HEK293 (cell line): ENCODE data around the gene LIPK.

ENCODE experiments used
- CTCF ChIA-PET: fragments of 350-600 bp; formaldehyde crosslinking; extraction: SDS; loops from one replicate; lab custom pipeline; 2021; ENCODE audit warnings: antibody characterized with exemption; lab: Yijun Ruan, JAX
- POLR2A ChIA-PET: fragments of 300-600 bp; formaldehyde crosslinking; extraction: SDS; loops from one replicate; lab custom pipeline; 2020; ENCODE audit warnings: antibody characterized with exemption, inconsistent platforms; lab: Yijun Ruan, JAX
- H3K27ac ChIP-seq: fragments of 200-500 bp; sonication (Bioruptor generic); 2 replicates; pipeline ENCODE4 v1.5.1; 2014; ENCODE audit warnings: low read depth, low read length, control low read depth, inconsistent platforms; ENCODE audit errors: extremely low read depth
- H3K36me3 ChIP-seq, 2 experiments: fragments of 200-500 bp in 1 of 2; sonication (Bioruptor generic) in 1 of 2; 1 replicate in 1 of 2; 2 replicates in 1 of 2; pipeline ENCODE4 v1.5.1; 2014 to 2017; ENCODE audit warnings: inconsistent platforms in 2 of 2, low read length in 2 of 2; ENCODE audit not compliant: control insufficient read depth in 2 of 2, insufficient read depth in 1 of 2
- H3K4me1 ChIP-seq: fragments of 200-500 bp; sonication (Bioruptor generic); 2 replicates; pipeline ENCODE4 v1.5.1; 2014; ENCODE audit warnings: mild to moderate bottlenecking, low read length, inconsistent platforms; ENCODE audit not compliant: control insufficient read depth, insufficient read depth
- H3K4me3 ChIP-seq: 2 replicates; pipeline ENCODE4 v1.5.1; 2011; ENCODE audit warnings: low read depth, mild to moderate bottlenecking, control low read depth, low read length, moderate library complexity
- H3K9me3 ChIP-seq: fragments of 200-500 bp; sonication (Bioruptor generic); 2 replicates; pipeline ENCODE4 v1.5.1; 2014; ENCODE audit warnings: low read depth, low read length, inconsistent platforms; ENCODE audit not compliant: control insufficient read depth, insufficient read depth
- GFI1B ChIP-seq: fragments of 450-650 bp; formaldehyde crosslinking; IDR thresholded peaks from 2 replicates; pipeline ENCODE4 v1.5.1; 2016; ENCODE audit warnings: missing biosample characterization, missing genetic modification characterization
- GLI2 ChIP-seq: fragments of 450-650 bp; formaldehyde crosslinking; IDR thresholded peaks from 2 replicates; pipeline ENCODE4; 2017; ENCODE audit warnings: missing biosample characterization, missing genetic modification characterization, low read depth, borderline replicate concordance
- GLI4 ChIP-seq: fragments of 450-650 bp; formaldehyde crosslinking; IDR thresholded peaks from 2 replicates; pipeline ENCODE4 v1.5.1; 2016; ENCODE audit warnings: missing biosample characterization, missing genetic modification characterization
- HOXA7 ChIP-seq: sonication (generic); formaldehyde crosslinking; IDR thresholded peaks from 2 replicates; pipeline ENCODE4 v1.8.1; 2022; ENCODE audit warnings: missing genetic modification reagents, borderline replicate concordance
- IKZF3 ChIP-seq: fragments of 450-650 bp; IDR thresholded peaks from 2 replicates; pipeline ENCODE4 v1.5.0; 2018; ENCODE audit warnings: missing biosample characterization, mild to moderate bottlenecking, missing genetic modification characterization, moderate library complexity
- KLF10 ChIP-seq: fragments of 450-650 bp; IDR thresholded peaks from 2 replicates; pipeline ENCODE4 v1.5.1; 2018; ENCODE audit warnings: missing biosample characterization, mild to moderate bottlenecking, missing genetic modification characterization
- OSR2 ChIP-seq: fragments of 450-650 bp; formaldehyde crosslinking; IDR thresholded peaks from 2 replicates; pipeline ENCODE4 v1.5.1; 2016; ENCODE audit warnings: missing biosample characterization, missing genetic modification characterization
- ZBTB17 ChIP-seq: fragments of 450-650 bp; formaldehyde crosslinking; IDR thresholded peaks from 2 replicates; pipeline ENCODE4 v1.5.1; 2016; ENCODE audit warnings: missing biosample characterization, missing genetic modification characterization
- ZNF140 ChIP-seq: fragments of 450-650 bp; formaldehyde crosslinking; IDR thresholded peaks from 2 replicates; pipeline ENCODE4 v1.5.1; 2016; ENCODE audit warnings: missing biosample characterization, missing genetic modification characterization
- ZNF184 ChIP-seq: fragments of 450-650 bp; IDR thresholded peaks from 2 replicates; pipeline ENCODE4 v1.5.1; 2018; ENCODE audit warnings: missing biosample characterization, mild to moderate bottlenecking, missing genetic modification characterization
- ZNF23 ChIP-seq: fragments of 450-650 bp; formaldehyde crosslinking; IDR thresholded peaks from 2 replicates; pipeline ENCODE4 v1.5.1; 2016; ENCODE audit warnings: missing biosample characterization, missing genetic modification characterization, borderline replicate concordance
- ZNF341 ChIP-seq: fragments of 450-650 bp; formaldehyde crosslinking; IDR thresholded peaks from 2 replicates; pipeline ENCODE4; 2016; ENCODE audit warnings: low read depth, missing biosample characterization, missing genetic modification characterization
- ZNF394 ChIP-seq: fragments of 450-650 bp; formaldehyde crosslinking; IDR thresholded peaks from 2 replicates; pipeline ENCODE4 v1.5.1; 2016; ENCODE audit warnings: missing biosample characterization, missing genetic modification characterization, mild to moderate bottlenecking, moderate library complexity, borderline replicate concordance
- ZNF473 ChIP-seq: fragments of 450-650 bp; formaldehyde crosslinking; IDR thresholded peaks from 2 replicates; pipeline ENCODE4 v1.5.1; 2017; ENCODE audit warnings: missing biosample characterization, missing genetic modification characterization
- ZNF48 ChIP-seq: fragments of 450-650 bp; formaldehyde crosslinking; IDR thresholded peaks from 2 replicates; pipeline ENCODE4 v1.5.1; 2016; ENCODE audit warnings: missing biosample characterization, missing genetic modification characterization
- ZNF529 ChIP-seq: fragments of 450-650 bp; formaldehyde crosslinking; IDR thresholded peaks from 2 replicates; pipeline ENCODE4 v1.5.1; 2017; ENCODE audit warnings: missing genetic modification characterization, missing biosample characterization; ENCODE audit not compliant: insufficient replicate concordance
- ZNF530 ChIP-seq: fragments of 450-650 bp; formaldehyde crosslinking; IDR thresholded peaks from 2 replicates; pipeline ENCODE4 v1.5.1; 2016; ENCODE audit warnings: low read depth, missing biosample characterization, missing genetic modification characterization
- ZNF555 ChIP-seq: fragments of 450-650 bp; formaldehyde crosslinking; conservative IDR thresholded peaks from 2 replicates; pipeline ENCODE4 v1.5.1; 2017; ENCODE audit warnings: missing biosample characterization, mild to moderate bottlenecking, missing genetic modification characterization, inconsistent platforms
- ZNF629 ChIP-seq: fragments of 450-650 bp; formaldehyde crosslinking; IDR thresholded peaks from 2 replicates; pipeline ENCODE4 v1.5.1; 2017; ENCODE audit warnings: missing biosample characterization, missing genetic modification characterization
- ZNF658 ChIP-seq: fragments of 450-650 bp; formaldehyde crosslinking; IDR thresholded peaks from 2 replicates; pipeline ENCODE4; 2016; ENCODE audit warnings: missing biosample characterization, missing genetic modification characterization
- ZNF670 ChIP-seq: fragments of 450-650 bp; formaldehyde crosslinking; IDR thresholded peaks from 2 replicates; pipeline ENCODE4 v1.5.1; 2016; ENCODE audit warnings: missing biosample characterization, missing genetic modification characterization, low read depth
- ZNF785 ChIP-seq: fragments of 450-650 bp; formaldehyde crosslinking; IDR thresholded peaks from 2 replicates; pipeline ENCODE4 v1.5.1; 2016; ENCODE audit warnings: missing biosample characterization, missing genetic modification characterization
- ZNF837 ChIP-seq: fragments of 450-650 bp; formaldehyde crosslinking; IDR thresholded peaks from 2 replicates; pipeline ENCODE4 v1.5.1; 2016; ENCODE audit warnings: missing biosample characterization, missing genetic modification characterization
- ZSCAN23 ChIP-seq: fragments of 450-650 bp; formaldehyde crosslinking; IDR thresholded peaks from 2 replicates; pipeline ENCODE4 v1.5.1; 2016; ENCODE audit warnings: missing biosample characterization, missing genetic modification characterization
- TF ChIP-seq, protein P1 (sequence below): fragments of 450-650 bp; formaldehyde crosslinking; IDR thresholded peaks from 2 replicates; pipeline ENCODE4 v1.5.1; 2016; ENCODE audit warnings: missing biosample characterization, missing genetic modification characterization
- TF ChIP-seq, protein P2 (sequence below): fragments of 450-650 bp; formaldehyde crosslinking; IDR thresholded peaks from 2 replicates; pipeline ENCODE4 v1.5.1; 2016; ENCODE audit warnings: missing biosample characterization, missing genetic modification characterization
- TF ChIP-seq, protein P3 (sequence below): IDR thresholded peaks from 2 replicates; pipeline ENCODE4 v1.6.1; 2011; ENCODE audit warnings: mild to moderate bottlenecking, low read depth, low read length, borderline replicate concordance
- TF ChIP-seq, protein P4 (sequence below): fragments of 450-650 bp; formaldehyde crosslinking; IDR thresholded peaks from 2 replicates; pipeline ENCODE4 v1.5.1; 2016; ENCODE audit warnings: missing biosample characterization, missing genetic modification characterization
- TF ChIP-seq, protein P5 (sequence below): fragments of 450-650 bp; formaldehyde crosslinking; IDR thresholded peaks from 2 replicates; pipeline ENCODE4 v1.5.1; 2016; ENCODE audit warnings: missing biosample characterization, missing genetic modification characterization
- TF ChIP-seq, protein P6 (sequence below): fragments of 450-650 bp; formaldehyde crosslinking; IDR thresholded peaks from 2 replicates; pipeline ENCODE4 v1.5.1; 2016; ENCODE audit warnings: missing biosample characterization, missing genetic modification characterization, low read depth

The LIPK gene

DNA sequence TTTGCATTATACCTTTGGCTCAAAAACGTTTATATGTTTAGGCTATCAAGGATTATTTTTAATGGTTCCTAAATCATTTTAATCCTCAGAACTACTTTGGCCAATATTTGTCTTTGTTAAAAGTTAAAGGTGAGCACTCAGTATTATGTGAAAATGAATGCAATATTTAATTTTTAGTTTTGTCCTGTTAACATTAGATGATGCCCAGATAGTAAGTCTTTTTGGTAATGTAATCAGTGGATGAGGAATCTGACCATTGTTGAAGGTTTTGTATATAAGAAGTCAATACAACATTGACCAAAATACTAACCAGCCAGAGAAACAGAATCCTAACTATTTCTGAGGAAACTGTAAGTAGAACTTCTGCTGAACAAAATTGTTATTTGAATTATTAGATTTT, 41.9 kb upstream of the LIPK start, which contains the start of gene LIPF:
Gene LIPF (plus strand): TSS at position 301 of the 400 bp plus-strand sequence. CDS start 2,856 bp downstream, outside the sequence.
- H3K27ac ChIP-seq = no peak within 1 kb of the TSS
- CTCF ChIA-PET = no interaction called here
- no peaks in the 10 kb centered on the region for H3K36me3 ChIP-seq
- no peak for TF ChIP-seq HOXA7 (CRISPR knock-in tag)
- no peak for TF ChIP-seq ZNF394
- TF ChIP-seq ZNF837 (tag by site-specific recombination) = no peak
- no peak for TF ChIP-seq ZNF555 (tag by site-specific recombination)
- TF ChIP-seq, protein P1, sequence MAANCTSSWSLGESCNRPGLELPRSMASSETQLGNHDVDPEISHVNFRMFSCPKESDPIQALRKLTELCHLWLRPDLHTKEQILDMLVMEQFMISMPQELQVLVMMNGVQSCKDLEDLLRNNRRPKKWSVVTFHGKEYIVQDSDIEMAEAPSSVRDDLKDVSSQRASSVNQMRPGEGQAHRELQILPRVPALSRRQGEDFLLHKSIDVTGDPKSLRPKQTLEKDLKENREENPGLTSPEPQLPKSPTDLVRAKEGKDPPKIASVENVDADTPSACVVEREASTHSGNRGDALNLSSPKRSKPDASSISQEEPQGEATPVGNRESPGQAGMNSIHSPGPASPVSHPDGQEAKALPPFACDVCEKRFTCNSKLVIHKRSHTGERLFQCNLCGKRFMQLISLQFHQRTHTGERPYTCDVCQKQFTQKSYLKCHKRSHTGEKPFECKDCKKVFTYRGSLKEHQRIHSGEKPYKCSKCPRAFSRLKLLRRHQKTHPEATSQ (tag by site-specific recombination) = no peak
- no peak for TF ChIP-seq ZNF658
- TF ChIP-seq ZNF529 (tag by site-specific recombination) = no peak
- TF ChIP-seq, protein P2, sequence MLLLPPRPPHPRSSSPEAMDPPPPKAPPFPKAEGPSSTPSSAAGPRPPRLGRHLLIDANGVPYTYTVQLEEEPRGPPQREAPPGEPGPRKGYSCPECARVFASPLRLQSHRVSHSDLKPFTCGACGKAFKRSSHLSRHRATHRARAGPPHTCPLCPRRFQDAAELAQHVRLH = no peak
- no peak for TF ChIP-seq GFI1B (tag by site-specific recombination)
- TF ChIP-seq, protein P3, sequence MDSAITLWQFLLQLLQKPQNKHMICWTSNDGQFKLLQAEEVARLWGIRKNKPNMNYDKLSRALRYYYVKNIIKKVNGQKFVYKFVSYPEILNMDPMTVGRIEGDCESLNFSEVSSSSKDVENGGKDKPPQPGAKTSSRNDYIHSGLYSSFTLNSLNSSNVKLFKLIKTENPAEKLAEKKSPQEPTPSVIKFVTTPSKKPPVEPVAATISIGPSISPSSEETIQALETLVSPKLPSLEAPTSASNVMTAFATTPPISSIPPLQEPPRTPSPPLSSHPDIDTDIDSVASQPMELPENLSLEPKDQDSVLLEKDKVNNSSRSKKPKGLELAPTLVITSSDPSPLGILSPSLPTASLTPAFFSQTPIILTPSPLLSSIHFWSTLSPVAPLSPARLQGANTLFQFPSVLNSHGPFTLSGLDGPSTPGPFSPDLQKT = no peak
- no peak for TF ChIP-seq OSR2 (tag by site-specific recombination)
- TF ChIP-seq ZNF670 (tag by site-specific recombination) = no peak
- TF ChIP-seq IKZF3 (tag by site-specific recombination) = no peak
- no peak for TF ChIP-seq ZNF23
- no peak for TF ChIP-seq ZNF48 (tag by site-specific recombination)
- no peak for TF ChIP-seq KLF10 (tag by site-specific recombination)
- TF ChIP-seq, protein P4, sequence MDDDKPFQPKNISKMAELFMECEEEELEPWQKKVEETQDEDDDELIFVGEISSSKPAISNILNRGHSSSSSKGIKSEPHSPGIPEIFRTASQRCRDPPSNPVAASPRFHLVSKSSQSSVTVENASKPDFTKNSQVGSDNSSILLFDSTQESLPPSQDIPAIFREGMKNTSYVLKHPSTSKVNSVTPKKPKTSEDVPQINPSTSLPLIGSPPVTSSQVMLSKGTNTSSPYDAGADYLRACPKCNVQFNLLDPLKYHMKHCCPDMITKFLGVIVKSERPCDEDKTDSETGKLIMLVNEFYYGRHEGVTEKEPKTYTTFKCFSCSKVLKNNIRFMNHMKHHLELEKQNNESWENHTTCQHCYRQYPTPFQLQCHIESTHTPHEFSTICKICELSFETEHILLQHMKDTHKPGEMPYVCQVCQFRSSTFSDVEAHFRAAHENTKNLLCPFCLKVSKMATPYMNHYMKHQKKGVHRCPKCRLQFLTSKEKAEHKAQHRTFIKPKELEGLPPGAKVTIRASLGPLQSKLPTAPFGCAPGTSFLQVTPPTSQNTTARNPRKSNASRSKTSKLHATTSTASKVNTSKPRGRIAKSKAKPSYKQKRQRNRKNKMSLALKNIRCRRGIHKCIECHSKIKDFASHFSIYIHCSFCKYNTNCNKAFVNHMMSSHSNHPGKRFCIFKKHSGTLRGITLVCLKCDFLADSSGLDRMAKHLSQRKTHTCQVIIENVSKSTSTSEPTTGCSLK (tag by site-specific recombination) = no peak
- POLR2A ChIA-PET = no interaction called here
- no peaks in the 10 kb centered on the region for H3K9me3 ChIP-seq
- H3K4me1 ChIP-seq = no peaks in the 10 kb centered on the region; the same call in 1 of the 2 replicates
- H3K4me3 ChIP-seq = no peak within 1 kb of the TSS

DNA sequence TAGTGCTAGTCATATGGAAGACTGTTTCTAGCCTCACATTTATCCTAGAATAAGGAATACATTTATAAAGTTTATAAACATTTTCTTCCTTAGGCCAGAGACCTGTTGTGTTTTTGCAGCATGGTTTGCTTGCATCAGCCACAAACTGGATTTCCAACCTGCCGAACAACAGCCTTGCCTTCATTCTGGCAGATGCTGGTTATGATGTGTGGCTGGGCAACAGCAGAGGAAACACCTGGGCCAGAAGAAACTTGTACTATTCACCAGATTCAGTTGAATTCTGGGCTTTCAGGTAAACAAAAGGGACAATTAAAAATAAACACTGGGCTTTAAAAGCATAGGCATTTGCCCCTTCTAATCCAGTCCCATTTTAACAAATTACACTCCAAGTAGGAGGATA, 37.6 kb upstream of the LIPK start:
- Histone ChIP-seq H3K9me3 (no peaks in the 10 kb centered on the region), H3K36me3 (no peaks in the 10 kb centered on the region), H3K4me3 (no peak overlapping the region), H3K4me1 (peaks cover 3% of the 10 kb centered on the region; the same call in 1 of the 2 replicates), H3K27ac (no peak overlapping the region)
- ChIA-PET POLR2A (no interaction called here), CTCF (interaction anchor here (1.1 to 1.4 kb wide), 2 partner anchors 103 to 116 kb away, joined by 3 to 5 read pairs; no protein-coding TSS in a partner anchor)
- TF ChIP-seq, protein P5, sequence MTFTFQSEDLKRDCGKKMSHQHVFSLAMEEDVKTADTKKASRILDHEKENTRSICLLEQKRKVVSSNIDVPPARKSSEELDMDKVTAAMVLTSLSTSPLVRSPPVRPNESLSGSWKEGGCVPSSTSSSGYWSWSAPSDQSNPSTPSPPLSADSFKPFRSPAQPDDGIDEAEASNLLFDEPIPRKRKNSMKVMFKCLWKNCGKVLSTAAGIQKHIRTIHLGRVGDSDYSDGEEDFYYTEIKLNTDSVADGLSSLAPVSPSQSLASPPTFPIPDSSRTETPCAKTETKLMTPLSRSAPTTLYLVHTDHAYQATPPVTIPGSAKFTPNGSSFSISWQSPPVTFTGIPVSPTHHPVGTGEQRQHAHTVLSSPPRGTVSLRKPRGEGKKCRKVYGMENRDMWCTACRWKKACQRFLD (tag by site-specific recombination) = no peak
- TF ChIP-seq OSR2 (tag by site-specific recombination) = no peak
- no peak for TF ChIP-seq ZNF629 (tag by site-specific recombination)
- no peak for TF ChIP-seq GLI4 (tag by site-specific recombination)
- TF ChIP-seq ZSCAN23 (tag by site-specific recombination) = no peak
- no peak for TF ChIP-seq ZNF140 (tag by site-specific recombination)
- no peak for TF ChIP-seq ZNF473 (tag by site-specific recombination)
- TF ChIP-seq GLI2 (tag by site-specific recombination) = no peak
- no peak for TF ChIP-seq ZNF341 (tag by site-specific recombination)
- no peak for TF ChIP-seq IKZF3 (tag by site-specific recombination)
- TF ChIP-seq, protein P6, sequence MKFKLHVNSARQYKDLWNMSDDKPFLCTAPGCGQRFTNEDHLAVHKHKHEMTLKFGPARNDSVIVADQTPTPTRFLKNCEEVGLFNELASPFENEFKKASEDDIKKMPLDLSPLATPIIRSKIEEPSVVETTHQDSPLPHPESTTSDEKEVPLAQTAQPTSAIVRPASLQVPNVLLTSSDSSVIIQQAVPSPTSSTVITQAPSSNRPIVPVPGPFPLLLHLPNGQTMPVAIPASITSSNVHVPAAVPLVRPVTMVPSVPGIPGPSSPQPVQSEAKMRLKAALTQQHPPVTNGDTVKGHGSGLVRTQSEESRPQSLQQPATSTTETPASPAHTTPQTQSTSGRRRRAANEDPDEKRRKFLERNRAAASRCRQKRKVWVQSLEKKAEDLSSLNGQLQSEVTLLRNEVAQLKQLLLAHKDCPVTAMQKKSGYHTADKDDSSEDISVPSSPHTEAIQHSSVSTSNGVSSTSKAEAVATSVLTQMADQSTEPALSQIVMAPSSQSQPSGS = no peak
- no peak for TF ChIP-seq ZNF785 (tag by site-specific recombination)
- TF ChIP-seq ZNF184 (tag by site-specific recombination) = no peak
- no peak for TF ChIP-seq ZNF530
- no peak for TF ChIP-seq ZBTB17 (tag by site-specific recombination)
